K562 (cell line): ENCODE measurements around the gene B3GALT6. TPM values are rescaled to one million over a fixed set of nuclear protein-coding genes. Genes with fewer than 3 reads are reported as not detected.

ENCODE experiments used
- ATAC-seq: fragments of 200-7000 bp; cut with Tn5 transposase; 3 replicates; pipeline ENCODE4 v1.9.1; 2020; ENCODE audit warnings: moderate library complexity
- BruUV-seq: library from RNA; stranded (reverse); fragments of 400-500 nt; replicated peaks from 2 replicates; lab custom pipeline; 2021; lab: Mats Ljungman, UMichigan
- CTCF ChIA-PET: fragments of 300-600 bp; formaldehyde crosslinking; extraction: SDS; loops from one replicate; lab custom pipeline; 2021; ENCODE audit warnings: low intra/inter-chr PET ratio; lab: Yijun Ruan, JAX
- POLR2A ChIA-PET: fragments of 300-600, 350-650 bp; sonication (Branson Sonifier 250); formaldehyde crosslinking; extraction: SDS; loops from one replicate; lab custom pipeline; 2021; ENCODE audit warnings: antibody characterized with exemption, inconsistent platforms; lab: Yijun Ruan, JAX
- DNase-seq, 4 experiments: peaks; one replicate each; pipeline versions ENCODE4 v3.0.0 to v3.0.0-alpha.2; 2011 to 2018; ENCODE audit warnings: low spot score in 3 of 4, mixed read lengths in 3 of 4; ENCODE audit errors: extremely low read depth in 1 of 4
- FAIRE-seq: peaks from 2 replicates; lab custom pipeline; 2011; peaks lifted over from hg19 to GRCh38; lab: Jason Lieb, UNC
- H2AFZ ChIP-seq: 2 replicates; pipeline ENCODE4 v1.6.0; 2011; ENCODE audit warnings: low read depth, low read length, control low read depth, inconsistent platforms
- H3K27ac ChIP-seq: fragments of 200-600 bp; 3 replicates; pipeline ENCODE4 v1.8.0; 2011; ENCODE audit warnings: low read depth, mild to moderate bottlenecking, control low read depth, inconsistent platforms, low read length, moderate library complexity, mixed read lengths; ENCODE audit errors: extremely low read depth
- H3K27me3 ChIP-seq, 2 experiments: fragments of 300-600 bp in 1 of 2; 2 replicates in 1 of 2; 3 replicates in 1 of 2; pipeline versions ENCODE4 v1.6.0 to v1.8.0; 2011; ENCODE audit warnings: inconsistent platforms in 2 of 2, low read length in 2 of 2, mild to moderate bottlenecking in 1 of 2, mixed read lengths in 1 of 2, moderate library complexity in 1 of 2; ENCODE audit not compliant: control insufficient read depth in 2 of 2, insufficient read depth in 2 of 2
- H3K36me3 ChIP-seq: fragments of 300-600 bp; 3 replicates; pipeline ENCODE4 v1.8.0; 2011; ENCODE audit warnings: mild to moderate bottlenecking, low read length, inconsistent platforms; ENCODE audit not compliant: control insufficient read depth, insufficient read depth
- H3K4me1 ChIP-seq, 2 experiments: fragments of 200-600 bp in 1 of 2; replicated peaks in 1 of 2; 2 replicates in 1 of 2; 3 replicates in 1 of 2; pipeline versions ENCODE4 v1.5.1 to v1.8.0; 2011; ENCODE audit warnings: inconsistent platforms in 2 of 2, low read length in 2 of 2, mild to moderate bottlenecking in 1 of 2, mixed read lengths in 1 of 2, moderate library complexity in 1 of 2; ENCODE audit not compliant: control insufficient read depth in 2 of 2, insufficient read depth in 2 of 2
- H3K4me2 ChIP-seq: 2 replicates; pipeline ENCODE4 v1.6.1; 2011; ENCODE audit warnings: low read length, control low read depth, inconsistent platforms, mixed read lengths; ENCODE audit not compliant: insufficient read depth
- H3K4me3 ChIP-seq: fragments of 200-600 bp; sonication (generic), shearing (Covaris generic); 2 replicates; pipeline ENCODE4 v1.5.1; 2016; ENCODE audit warnings: control low read depth, inconsistent platforms
- H3K79me2 ChIP-seq: fragments of 200-600 bp; 3 replicates; pipeline ENCODE4 v1.8.0; 2011; ENCODE audit warnings: low read length, inconsistent platforms; ENCODE audit not compliant: control insufficient read depth, insufficient read depth
- H3K9ac ChIP-seq, 2 experiments: 2 replicates each; pipeline versions ENCODE4 v1.6.0 to v1.6.1; 2011; ENCODE audit warnings: low read depth in 2 of 2, low read length in 2 of 2, control low read depth in 1 of 2, inconsistent platforms in 1 of 2, mild to moderate bottlenecking in 1 of 2, mixed read lengths in 1 of 2; ENCODE audit not compliant: insufficient read depth in 1 of 2
- H3K9me1 ChIP-seq: one replicate; pipeline ENCODE4 v1.6.0; 2011; ENCODE audit warnings: inconsistent platforms, mild to moderate bottlenecking, low read length, moderate library complexity; ENCODE audit not compliant: control insufficient read depth, insufficient read depth
- H3K9me3 ChIP-seq: replicated peaks from 2 replicates; pipeline ENCODE4 v1.5.1; 2011; ENCODE audit warnings: low read depth, low read length, inconsistent platforms; ENCODE audit not compliant: control insufficient read depth, insufficient read depth
- H4K20me1 ChIP-seq: replicated peaks from 2 replicates; pipeline ENCODE4 v1.6.1; 2011; ENCODE audit warnings: low read length, inconsistent platforms, mixed read lengths; ENCODE audit not compliant: control insufficient read depth, insufficient read depth
- ATF1 ChIP-seq, 2 experiments: fragments of 450-650 bp in 1 of 2; IDR thresholded peaks; 2 replicates each; pipeline ENCODE4 v1.6.1; 2016; ENCODE audit warnings: missing compliant biosample characterization in 1 of 2, missing genetic modification characterization in 1 of 2
- GATAD2B ChIP-seq: fragments of 450-650 bp; IDR thresholded peaks from 2 replicates; pipeline ENCODE4 v1.6.1; 2017; ENCODE audit warnings: mild to moderate bottlenecking, borderline replicate concordance
- JUN ChIP-seq, 2 experiments: sonication (generic) in 1 of 2; formaldehyde crosslinking in 1 of 2; IDR thresholded peaks; 2 replicates each; pipeline versions ENCODE4 v1.6.1 to v1.8.0; 2012 to 2022; ENCODE audit warnings: borderline replicate concordance in 2 of 2, mild to moderate bottlenecking in 2 of 2, improper control_type of control experiment in 1 of 2, low read depth in 1 of 2, low read length in 1 of 2, missing genetic modification reagents in 1 of 2
- SIRT6 ChIP-seq: IDR thresholded peaks from one replicate; pipeline ENCODE4 v1.6.1; 2012; ENCODE audit warnings: low read depth, mild to moderate bottlenecking, control low read depth, inconsistent platforms, low read length, moderate library complexity
- SRSF9 ChIP-seq: fragments of 200-400 bp; formaldehyde crosslinking; IDR thresholded peaks from 2 replicates; pipeline ENCODE4 v1.6.1; 2017; ENCODE audit warnings: low read depth, low read length, borderline replicate concordance
- WGBS: fragments of 100-300 bp; shearing (Covaris generic); methylation state at CpG from one replicate; pipeline ENCODE4 v1.1.6; 2016; ENCODE audit warnings: low coverage, mixed read lengths; ENCODE audit not compliant: insufficient coverage; ENCODE audit errors: missing lambda C conversion rate; 5-methylcytosine and 5-hydroxymethylcytosine counted together
- in situ Hi-C: fragments of 300-500 bp; cut with MboI; formaldehyde crosslinking; loops from 4 replicates; pipeline ENCODE4 v1.15.0; 2018; ENCODE audit warnings: inconsistent platforms, mixed read lengths
- intact Hi-C: fragments of 100-400 bp; cut with micrococcal nuclease; formaldehyde crosslinking; loops from 2 replicates; pipeline ENCODE4 v1.14.2; 2022
- polyA plus RNA-seq, 8 experiments: library from polyadenylated mRNA; depleted of rRNA in 4 of 8; stranded (reverse) in 5 of 8; unstranded in 3 of 8; fragments of >200 nt; fragmentation: Nextera tagmentation in 2 of 8; fragmentation: Illumina TruSeq in 1 of 8; extraction: Ambion mirVana in 2 of 8; extraction: Trizol in 1 of 8; gene quantifications; 2 replicates each; pipeline versions ENCODE4 v1.2.1 to v1.2.3, GENCODE V29; 2011 to 2014; ENCODE audit warnings: inconsistent platforms in 1 of 8, missing spikeins in 1 of 8
- total RNA-seq, 7 experiments: library from RNA; depleted of rRNA in 6 of 7; stranded (reverse); fragments of >200 nt in 6 of 7; fragmentation: Illumina TruSeq in 2 of 7; extraction: Trizol in 2 of 7; gene quantifications; 2 replicates each; pipeline versions ENCODE4 v1.2.1 to v1.2.3, GENCODE V29; 2011 to 2021; ENCODE audit warnings: low replicate concordance in 1 of 7
- TF ChIP-seq, protein P1 (sequence below): sonication (generic); formaldehyde crosslinking; IDR thresholded peaks from 2 replicates; pipeline ENCODE4 v1.8.1; 2023; ENCODE audit warnings: mild to moderate bottlenecking, missing genetic modification reagents
- TF ChIP-seq, protein P2 (sequence below): fragments of 250-450 bp; sonication (Bioruptor Pico); IDR thresholded peaks from 2 replicates; pipeline ENCODE4 v1.4.0; 2020
- TF ChIP-seq, protein P3 (sequence below): fragments of 250-450 bp; sonication (Bioruptor Pico); IDR thresholded peaks from 2 replicates; pipeline ENCODE4 v1.8.0; 2021; ENCODE audit warnings: moderate library complexity, mild to moderate bottlenecking, inconsistent platforms
- TF ChIP-seq, protein P4 (sequence below): sonication (generic); formaldehyde crosslinking; IDR thresholded peaks from 2 replicates; pipeline ENCODE4 v1.8.1; 2023; ENCODE audit warnings: mild to moderate bottlenecking, missing genetic modification reagents, moderate library complexity
- TF ChIP-seq, protein P5 (sequence below): fragments of 450-650 bp; IDR thresholded peaks from 2 replicates; pipeline ENCODE4 v1.6.1; 2014; ENCODE audit warnings: low read depth, mild to moderate bottlenecking, moderate library complexity, borderline replicate concordance

Gene B3GALT6
- total and polyA plus RNA-seq, 9 of the 15 experiments (the other 6 are each of a cell fraction or from before 2014, with no cell fraction given): 0.68 to 29.8 (median 9.9) TPM

DNA sequence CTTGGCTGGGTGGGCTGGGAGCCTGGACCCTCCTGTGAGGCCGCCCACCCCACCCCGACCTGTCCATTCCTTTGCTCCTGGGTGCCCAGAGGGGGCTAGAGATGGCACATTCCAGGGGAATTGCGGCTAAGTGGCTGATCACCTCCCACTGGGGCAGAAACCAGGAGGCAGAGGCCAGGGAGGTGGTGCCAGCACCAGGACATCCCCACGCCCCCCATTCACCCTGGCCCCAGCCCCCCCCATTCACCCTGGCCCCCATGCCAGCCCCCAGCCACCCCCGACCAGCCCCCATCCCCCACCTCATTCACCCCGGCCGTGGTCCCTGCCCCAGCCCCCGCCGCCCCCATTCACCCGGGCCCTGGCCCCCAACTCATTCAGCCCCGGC lies 8.3 kb downstream of the B3GALT6 start:
- H3K9me3 ChIP-seq: no peaks in the 10 kb centered on the region
- no peak overlapping the region for H3K4me2 ChIP-seq
- ATAC-seq (no peak), DNase-seq (no peak), FAIRE-seq (no peak)
- intact Hi-C loops (no loop called here), in situ Hi-C loops (no loop called here)
- no TSS peak for BruUV-seq
- 73% methylated on average over 3 of the region's 11 CpGs for WGBS
- no peak overlapping the region for H3K4me3 ChIP-seq
- peak overlapping the region in 1 of 2 experiments; percentile 85; a peak in 2 of 4 replicates for H3K9ac ChIP-seq
- ChIA-PET CTCF (no interaction called here), POLR2A (interaction anchor here (1.2 kb wide), 1 partner anchor 9 kb away, joined by 6 read pairs; no protein-coding TSS in a partner anchor)
- no peaks in the 10 kb centered on the region for H3K79me2 ChIP-seq
- H4K20me1 ChIP-seq: no peaks in the 10 kb centered on the region
- H3K9me1 ChIP-seq: no peaks in the 10 kb centered on the region
- H3K4me1 ChIP-seq: peaks cover 0 to 91% of the 10 kb centered on the region in 2 experiments; a peak in 3 of 5 replicates
- no peaks in the 10 kb centered on the region for H3K27me3 ChIP-seq
- H3K36me3 ChIP-seq: no peaks in the 10 kb centered on the region
- no peak overlapping the region for H2AFZ ChIP-seq
- H3K27ac ChIP-seq: no peak overlapping the region
- TF ChIP-seq SRSF9 (no peak), GATAD2B (no peak), ATF1 (CRISPR knock-in tag; IDR thresholded peaks at IDR 0.05) (no peak), ATF1 (tag; IDR thresholded peaks at IDR 0.05) (no peak), SIRT6 (no peak), JUN (IDR thresholded peaks at IDR 0.05; ENCODE audit: borderline replicate concordance, low read depth, low read length) (no peak), JUN (CRISPR knock-in tag; IDR thresholded peaks at IDR 0.05; ENCODE audit: borderline replicate concordance) (no peak)
- TF ChIP-seq, protein P1, sequence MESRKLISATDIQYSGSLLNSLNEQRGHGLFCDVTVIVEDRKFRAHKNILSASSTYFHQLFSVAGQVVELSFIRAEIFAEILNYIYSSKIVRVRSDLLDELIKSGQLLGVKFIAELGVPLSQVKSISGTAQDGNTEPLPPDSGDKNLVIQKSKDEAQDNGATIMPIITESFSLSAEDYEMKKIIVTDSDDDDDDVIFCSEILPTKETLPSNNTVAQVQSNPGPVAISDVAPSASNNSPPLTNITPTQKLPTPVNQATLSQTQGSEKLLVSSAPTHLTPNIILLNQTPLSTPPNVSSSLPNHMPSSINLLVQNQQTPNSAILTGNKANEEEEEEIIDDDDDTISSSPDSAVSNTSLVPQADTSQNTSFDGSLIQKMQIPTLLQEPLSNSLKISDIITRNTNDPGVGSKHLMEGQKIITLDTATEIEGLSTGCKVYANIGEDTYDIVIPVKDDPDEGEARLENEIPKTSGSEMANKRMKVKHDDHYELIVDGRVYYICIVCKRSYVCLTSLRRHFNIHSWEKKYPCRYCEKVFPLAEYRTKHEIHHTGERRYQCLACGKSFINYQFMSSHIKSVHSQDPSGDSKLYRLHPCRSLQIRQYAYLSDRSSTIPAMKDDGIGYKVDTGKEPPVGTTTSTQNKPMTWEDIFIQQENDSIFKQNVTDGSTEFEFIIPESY (CRISPR knock-in tag): no peak
- TF ChIP-seq, protein P2, sequence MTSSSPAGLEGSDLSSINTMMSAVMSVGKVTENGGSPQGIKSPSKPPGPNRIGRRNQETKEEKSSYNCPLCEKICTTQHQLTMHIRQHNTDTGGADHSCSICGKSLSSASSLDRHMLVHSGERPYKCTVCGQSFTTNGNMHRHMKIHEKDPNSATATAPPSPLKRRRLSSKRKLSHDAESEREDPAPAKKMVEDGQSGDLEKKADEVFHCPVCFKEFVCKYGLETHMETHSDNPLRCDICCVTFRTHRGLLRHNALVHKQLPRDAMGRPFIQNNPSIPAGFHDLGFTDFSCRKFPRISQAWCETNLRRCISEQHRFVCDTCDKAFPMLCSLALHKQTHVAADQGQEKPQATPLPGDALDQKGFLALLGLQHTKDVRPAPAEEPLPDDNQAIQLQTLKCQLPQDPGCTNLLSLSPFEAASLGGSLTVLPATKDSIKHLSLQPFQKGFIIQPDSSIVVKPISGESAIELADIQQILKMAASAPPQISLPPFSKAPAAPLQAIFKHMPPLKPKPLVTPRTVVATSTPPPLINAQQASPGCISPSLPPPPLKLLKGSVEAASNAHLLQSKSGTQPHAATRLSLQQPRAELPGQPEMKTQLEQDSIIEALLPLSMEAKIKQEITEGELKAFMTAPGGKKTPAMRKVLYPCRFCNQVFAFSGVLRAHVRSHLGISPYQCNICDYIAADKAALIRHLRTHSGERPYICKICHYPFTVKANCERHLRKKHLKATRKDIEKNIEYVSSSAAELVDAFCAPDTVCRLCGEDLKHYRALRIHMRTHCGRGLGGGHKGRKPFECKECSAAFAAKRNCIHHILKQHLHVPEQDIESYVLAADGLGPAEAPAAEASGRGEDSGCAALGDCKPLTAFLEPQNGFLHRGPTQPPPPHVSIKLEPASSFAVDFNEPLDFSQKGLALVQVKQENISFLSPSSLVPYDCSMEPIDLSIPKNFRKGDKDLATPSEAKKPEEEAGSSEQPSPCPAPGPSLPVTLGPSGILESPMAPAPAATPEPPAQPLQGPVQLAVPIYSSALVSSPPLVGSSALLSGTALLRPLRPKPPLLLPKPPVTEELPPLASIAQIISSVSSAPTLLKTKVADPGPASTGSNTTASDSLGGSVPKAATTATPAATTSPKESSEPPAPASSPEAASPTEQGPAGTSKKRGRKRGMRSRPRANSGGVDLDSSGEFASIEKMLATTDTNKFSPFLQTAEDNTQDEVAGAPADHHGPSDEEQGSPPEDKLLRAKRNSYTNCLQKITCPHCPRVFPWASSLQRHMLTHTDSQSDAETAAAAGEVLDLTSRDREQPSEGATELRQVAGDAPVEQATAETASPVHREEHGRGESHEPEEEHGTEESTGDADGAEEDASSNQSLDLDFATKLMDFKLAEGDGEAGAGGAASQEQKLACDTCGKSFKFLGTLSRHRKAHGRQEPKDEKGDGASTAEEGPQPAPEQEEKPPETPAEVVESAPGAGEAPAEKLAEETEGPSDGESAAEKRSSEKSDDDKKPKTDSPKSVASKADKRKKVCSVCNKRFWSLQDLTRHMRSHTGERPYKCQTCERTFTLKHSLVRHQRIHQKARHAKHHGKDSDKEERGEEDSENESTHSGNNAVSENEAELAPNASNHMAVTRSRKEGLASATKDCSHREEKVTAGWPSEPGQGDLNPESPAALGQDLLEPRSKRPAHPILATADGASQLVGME: no peak
- TF ChIP-seq, protein P3, sequence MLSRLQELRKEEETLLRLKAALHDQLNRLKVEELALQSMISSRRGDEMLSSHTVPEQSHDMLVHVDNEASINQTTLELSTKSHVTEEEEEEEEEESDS (CRISPR knock-in tag): no peak
- TF ChIP-seq, protein P4, sequence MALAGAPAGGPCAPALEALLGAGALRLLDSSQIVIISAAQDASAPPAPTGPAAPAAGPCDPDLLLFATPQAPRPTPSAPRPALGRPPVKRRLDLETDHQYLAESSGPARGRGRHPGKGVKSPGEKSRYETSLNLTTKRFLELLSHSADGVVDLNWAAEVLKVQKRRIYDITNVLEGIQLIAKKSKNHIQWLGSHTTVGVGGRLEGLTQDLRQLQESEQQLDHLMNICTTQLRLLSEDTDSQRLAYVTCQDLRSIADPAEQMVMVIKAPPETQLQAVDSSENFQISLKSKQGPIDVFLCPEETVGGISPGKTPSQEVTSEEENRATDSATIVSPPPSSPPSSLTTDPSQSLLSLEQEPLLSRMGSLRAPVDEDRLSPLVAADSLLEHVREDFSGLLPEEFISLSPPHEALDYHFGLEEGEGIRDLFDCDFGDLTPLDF (CRISPR knock-in tag): no peak
- TF ChIP-seq, protein P5, sequence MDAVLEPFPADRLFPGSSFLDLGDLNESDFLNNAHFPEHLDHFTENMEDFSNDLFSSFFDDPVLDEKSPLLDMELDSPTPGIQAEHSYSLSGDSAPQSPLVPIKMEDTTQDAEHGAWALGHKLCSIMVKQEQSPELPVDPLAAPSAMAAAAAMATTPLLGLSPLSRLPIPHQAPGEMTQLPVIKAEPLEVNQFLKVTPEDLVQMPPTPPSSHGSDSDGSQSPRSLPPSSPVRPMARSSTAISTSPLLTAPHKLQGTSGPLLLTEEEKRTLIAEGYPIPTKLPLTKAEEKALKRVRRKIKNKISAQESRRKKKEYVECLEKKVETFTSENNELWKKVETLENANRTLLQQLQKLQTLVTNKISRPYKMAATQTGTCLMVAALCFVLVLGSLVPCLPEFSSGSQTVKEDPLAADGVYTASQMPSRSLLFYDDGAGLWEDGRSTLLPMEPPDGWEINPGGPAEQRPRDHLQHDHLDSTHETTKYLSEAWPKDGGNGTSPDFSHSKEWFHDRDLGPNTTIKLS: no peak
